HS-27A (cell line): ENCODE measurements around the gene HPS3.
"Not testable (repeated sequence)": the region's sequence is repeated elsewhere in the genome, so short reads cannot be mapped to it uniquely, and the experiment has no call there.

ENCODE experiments used
- DNase-seq: peaks from one replicate; pipeline ENCODE4 v3.0.0-alpha.2; 2012; ENCODE audit warnings: low read depth, missing footprints

The HPS3 gene, protein sequence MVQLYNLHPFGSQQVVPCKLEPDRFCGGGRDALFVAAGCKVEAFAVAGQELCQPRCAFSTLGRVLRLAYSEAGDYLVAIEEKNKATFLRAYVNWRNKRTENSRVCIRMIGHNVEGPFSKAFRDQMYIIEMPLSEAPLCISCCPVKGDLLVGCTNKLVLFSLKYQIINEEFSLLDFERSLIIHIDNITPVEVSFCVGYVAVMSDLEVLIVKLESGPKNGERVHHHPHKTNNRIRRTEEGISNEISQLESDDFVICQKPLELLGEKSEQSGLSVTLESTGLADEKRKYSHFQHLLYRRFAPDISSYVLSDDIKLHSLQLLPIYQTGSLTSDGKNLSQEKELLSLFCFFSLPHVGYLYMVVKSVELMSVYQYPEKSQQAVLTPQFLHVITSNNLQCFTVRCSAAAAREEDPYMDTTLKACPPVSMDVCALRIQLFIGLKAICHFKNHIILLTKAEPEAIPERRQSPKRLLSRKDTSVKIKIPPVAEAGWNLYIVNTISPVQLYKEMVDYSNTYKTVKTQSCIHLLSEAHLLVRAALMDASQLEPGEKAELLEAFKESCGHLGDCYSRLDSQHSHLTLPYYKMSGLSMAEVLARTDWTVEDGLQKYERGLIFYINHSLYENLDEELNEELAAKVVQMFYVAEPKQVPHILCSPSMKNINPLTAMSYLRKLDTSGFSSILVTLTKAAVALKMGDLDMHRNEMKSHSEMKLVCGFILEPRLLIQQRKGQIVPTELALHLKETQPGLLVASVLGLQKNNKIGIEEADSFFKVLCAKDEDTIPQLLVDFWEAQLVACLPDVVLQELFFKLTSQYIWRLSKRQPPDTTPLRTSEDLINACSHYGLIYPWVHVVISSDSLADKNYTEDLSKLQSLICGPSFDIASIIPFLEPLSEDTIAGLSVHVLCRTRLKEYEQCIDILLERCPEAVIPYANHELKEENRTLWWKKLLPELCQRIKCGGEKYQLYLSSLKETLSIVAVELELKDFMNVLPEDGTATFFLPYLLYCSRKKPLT

DNA sequence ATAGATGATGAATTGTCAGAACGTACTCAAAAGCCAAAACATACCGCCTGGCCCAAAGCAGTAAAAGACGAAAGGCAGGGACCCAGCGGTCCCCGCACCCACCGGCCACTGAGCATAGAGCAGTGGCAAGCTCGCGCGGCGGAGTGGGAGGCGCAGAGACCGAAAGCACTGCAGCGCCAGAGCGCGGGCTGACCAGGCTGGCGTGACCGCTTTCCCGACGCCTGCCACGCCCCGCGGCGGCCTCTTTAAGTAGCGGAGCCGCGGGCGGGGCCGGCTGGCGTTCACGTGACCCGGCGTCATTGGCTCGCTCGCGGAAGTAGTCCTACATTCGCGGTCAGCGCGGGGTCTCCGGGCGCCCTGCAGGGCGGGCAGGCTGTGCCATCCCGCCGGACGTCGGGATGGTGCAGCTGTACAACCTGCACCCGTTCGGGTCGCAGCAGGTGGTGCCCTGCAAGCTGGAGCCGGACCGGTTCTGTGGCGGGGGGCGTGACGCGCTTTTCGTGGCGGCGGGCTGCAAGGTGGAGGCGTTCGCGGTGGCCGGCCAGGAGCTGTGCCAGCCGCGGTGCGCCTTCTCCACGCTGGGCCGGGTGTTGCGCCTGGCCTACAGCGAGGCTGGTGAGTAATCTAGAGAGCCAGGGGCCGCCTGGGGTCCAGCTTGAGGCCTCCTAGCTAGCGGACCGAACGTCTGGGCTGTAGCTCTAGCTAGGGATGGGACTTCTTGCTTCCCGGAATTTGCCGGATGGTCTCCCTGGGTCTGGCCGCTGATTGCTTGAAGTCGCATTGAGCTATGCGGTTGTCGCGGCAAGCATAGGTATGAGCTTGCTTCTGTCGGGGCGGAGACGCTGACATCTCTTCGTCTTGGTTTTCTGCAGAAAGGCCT, at the start of gene HPS3:
TSS of gene HPS3 (plus strand) at position 313 of the 880 bp plus-strand sequence. CDS start at position 399, 86 bp downstream.
- DNase-seq, result peak; percentile 64

- no peak for DNase-seq
These were observed 49.3 kb upstream of the HPS3 start for GRCh38 chr3:149080011-149080698.

- no peak for DNase-seq
These were observed 48.7 kb upstream of the HPS3 start for GRCh38 chr3:149080699-149081091.

DNA sequence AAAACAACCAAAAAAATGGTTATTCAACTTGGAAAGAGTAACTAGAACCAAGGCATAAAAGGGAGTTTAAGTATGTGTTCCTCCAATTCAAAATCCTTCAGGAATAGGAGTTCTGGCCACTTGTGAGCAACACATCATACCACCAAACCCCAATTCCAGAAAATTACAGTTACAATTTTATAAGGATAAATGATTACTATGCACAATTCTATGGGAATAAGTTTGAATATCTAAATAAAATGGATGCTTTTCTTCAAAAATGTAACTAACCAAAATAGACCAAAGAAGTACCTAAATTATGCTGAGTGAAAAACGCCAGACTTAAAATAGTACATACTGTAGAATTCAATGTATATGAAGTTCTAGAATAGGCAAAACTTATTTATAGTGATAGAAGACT, 47.7 kb upstream of the HPS3 start:
- DNase-seq, result no peak

DNA sequence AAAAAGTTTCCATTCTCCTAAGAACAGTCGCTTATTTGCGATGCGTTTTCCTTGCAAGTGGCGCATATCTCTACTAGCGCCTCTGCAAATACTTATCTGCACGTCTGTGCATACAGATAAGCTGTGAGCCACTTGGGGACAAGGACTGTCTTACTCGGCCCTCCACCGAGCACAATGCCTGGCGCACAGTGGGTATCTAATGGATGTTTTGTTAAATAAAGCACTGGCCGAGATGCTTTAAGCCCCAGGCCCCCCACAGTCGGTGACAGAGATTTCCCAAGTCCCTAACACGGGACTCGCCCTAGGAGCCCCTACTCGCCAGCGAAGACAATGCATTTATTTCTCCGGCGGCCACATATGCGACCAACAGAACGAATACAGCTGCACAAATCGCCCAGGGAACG, 43.6 kb upstream of the HPS3 start:
- no peak for DNase-seq

DNA sequence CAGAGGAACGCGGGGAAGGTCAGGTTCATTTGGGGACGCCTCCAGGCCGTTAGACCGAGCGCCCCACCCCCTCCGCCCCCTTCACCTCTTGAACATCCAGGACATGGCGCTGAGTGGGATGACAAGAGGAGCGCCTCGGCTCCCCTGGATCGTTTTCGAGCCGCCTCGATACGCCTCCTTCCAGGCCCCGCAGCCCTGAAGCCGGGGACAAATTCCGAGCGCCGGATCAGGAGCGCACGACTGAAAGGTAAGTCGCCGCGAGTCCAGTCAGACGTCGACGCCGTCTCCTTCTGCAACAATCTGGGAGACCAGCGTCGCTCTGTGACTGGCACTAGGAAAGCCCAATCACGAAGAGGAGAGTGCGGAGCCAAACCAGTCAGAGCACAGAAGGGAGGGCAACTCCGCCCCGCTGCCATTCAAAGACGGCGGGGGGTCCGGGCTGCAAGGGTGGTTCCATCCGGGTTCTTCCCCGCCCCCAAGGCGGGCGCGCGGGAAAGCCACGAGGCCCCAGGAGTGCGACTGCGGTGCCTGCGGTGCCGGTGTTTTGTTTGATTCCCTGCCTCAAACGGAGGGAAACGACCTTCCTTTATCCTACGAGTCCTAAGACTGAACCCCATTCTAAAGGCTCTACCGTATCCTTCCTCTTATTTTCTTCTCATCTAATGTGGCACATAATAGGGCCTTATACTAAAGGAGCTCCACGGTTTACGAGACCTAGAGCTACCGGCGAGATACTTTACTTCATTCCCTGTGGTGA, 43.0 kb upstream of the HPS3 start, which contains the start of gene HLTF:
TSS of gene HLTF (minus strand) at position 302 of the 757 bp plus-strand sequence. CDS start at position 105, 197 bp downstream.
- peak; percentile 93 for DNase-seq

- no peak for DNase-seq
These were observed 42.2 kb upstream of the HPS3 start for GRCh38 chr3:149087208-149087607.

- no peak for DNase-seq
These were observed 40.0 kb upstream of the HPS3 start for GRCh38 chr3:149089395-149089794.

GRCh38 chr3:149090461-149090860, 39.0 kb upstream of the HPS3 start:
- no peak for DNase-seq

DNA sequence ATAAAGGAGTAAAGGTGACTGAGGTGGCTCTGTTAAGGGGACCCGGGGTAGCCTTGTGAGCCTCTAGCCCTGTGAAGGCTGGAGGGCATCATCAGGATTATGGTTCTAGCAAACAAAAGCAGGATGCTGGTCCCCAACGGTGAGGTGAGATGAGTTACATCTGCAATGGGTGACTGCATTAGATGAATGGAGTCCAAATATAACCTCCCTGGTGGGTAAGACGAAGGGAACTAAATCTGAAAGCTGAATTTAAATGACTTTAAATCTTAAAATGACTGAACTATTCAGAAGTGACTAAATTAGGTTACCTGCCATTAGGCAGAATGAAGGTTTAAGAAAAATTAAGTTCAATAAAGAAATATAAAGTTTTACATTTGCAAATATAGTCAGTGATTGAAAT, 38.5 kb upstream of the HPS3 start:
- no peak for DNase-seq

DNA sequence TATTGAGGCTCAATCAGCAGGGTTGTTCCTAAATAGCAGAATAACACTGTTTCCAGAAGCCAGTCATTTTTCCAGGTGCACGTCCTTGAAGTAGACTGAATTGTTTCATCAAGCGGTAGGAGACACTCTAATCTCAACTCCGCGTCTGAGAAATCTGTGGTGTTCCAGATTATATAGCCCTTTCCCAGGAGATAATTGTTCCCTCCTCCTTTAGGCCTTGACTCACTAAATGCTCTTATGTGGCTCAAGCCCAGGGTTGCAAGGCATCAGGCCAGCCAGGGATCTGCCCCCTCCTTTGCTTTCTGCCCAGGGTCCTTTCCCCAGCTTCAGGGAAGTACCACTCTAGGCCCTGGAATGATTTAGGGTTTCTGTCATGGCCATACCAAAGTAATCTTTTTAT, 37.5 kb upstream of the HPS3 start:
- no peak for DNase-seq

GRCh38 chr3:149095487-149095886, 34.0 kb upstream of the HPS3 start:
- no peak for DNase-seq

- DNase-seq, result not testable (repeated sequence)
These were observed 31.5 kb upstream of the HPS3 start for GRCh38 chr3:149097987-149098386.

- DNase-seq, result no peak
These were observed 28.3 kb upstream of the HPS3 start for GRCh38 chr3:149101154-149101553.

DNA sequence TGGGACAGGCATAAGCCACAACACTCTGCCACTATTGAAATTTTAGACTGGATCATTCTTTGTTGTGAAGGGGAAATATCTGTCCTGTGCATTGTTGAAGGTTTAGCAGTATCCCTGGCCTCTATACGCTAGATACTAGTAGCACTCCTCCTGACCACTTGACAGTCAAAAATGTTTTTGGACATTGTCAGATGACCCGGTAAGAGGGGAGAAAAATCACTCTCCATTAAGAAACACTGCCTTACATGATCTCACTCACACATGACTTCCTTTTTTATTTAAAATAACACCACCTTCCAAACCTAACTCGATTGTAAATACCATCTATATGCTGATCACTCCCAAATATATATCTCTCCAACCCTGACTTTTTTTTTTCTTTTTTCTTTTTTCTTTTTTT, 27.8 kb upstream of the HPS3 start:
- no peak for DNase-seq

GRCh38 chr3:149104484-149104883, 25.0 kb upstream of the HPS3 start:
- DNase-seq, result no peak

DNA sequence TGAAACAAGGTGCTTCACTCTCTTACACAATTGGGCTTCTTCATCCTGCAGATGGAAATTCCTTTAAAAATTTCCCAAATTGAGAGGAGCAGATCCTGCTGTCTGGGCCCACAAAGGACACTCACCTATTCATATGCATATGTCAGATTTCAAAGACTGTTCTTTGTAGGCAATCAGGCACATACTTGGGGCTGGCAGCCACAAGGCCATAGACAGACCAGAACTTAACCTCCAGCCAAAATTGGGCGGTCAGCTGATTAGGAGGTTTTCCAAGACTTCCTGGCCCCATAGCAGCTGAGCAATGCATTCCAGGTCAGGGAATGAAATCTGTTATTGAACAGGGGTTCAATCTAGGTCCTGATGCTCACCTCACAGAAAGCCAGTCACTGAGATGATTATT, 15.0 kb upstream of the HPS3 start:
- DNase-seq, result no peak

- no peak for DNase-seq
These were observed 14.3 kb upstream of the HPS3 start for GRCh38 chr3:149115114-149115513.

- no peak for DNase-seq
These were observed 10.7 kb upstream of the HPS3 start for GRCh38 chr3:149118724-149119123.

- DNase-seq, result no peak
These were observed 10.0 kb upstream of the HPS3 start for GRCh38 chr3:149119466-149119865.
